ENCODE measurements around the gene SLC9A6.

SLC9A6 gene

GRCh38 chrX:135981010-135981409 lies 4.2 kb upstream of the SLC9A6 start:
- TF ChIP-seq REST (IDR thresholded peaks at IDR 0.05; ENCODE audit: insufficient read depth in 1 of 2, low read depth in 2 of 2, low read length in 2 of 2) (no peak), TAF1 (IDR thresholded peaks at IDR 0.05; ENCODE audit: borderline replicate concordance, insufficient read depth, low read length) (no peak), SIN3A (IDR thresholded peaks at IDR 0.05; ENCODE audit: borderline replicate concordance, insufficient read depth, low read length) (no peak), FOXP2 (optimal IDR thresholded peaks at IDR 0.05; ENCODE audit: borderline replicate concordance, extremely low read depth, extremely low read length, insufficient read depth) (no peak)

GRCh38 chrX:135981668-135982067 lies 3.6 kb upstream of the SLC9A6 start:
- TF ChIP-seq REST (IDR thresholded peaks at IDR 0.05; ENCODE audit: insufficient read depth in 1 of 2, low read depth in 2 of 2, low read length in 2 of 2) (no peak), POLR2AphosphoS5 (IDR thresholded peaks at IDR 0.05; ENCODE audit: low read depth, low read length) (no peak), SIN3A (IDR thresholded peaks at IDR 0.05; ENCODE audit: borderline replicate concordance, insufficient read depth, low read length) (no peak), TAF1 (IDR thresholded peaks at IDR 0.05; ENCODE audit: borderline replicate concordance, insufficient read depth, low read length) (no peak), FOXP2 (optimal IDR thresholded peaks at IDR 0.05; ENCODE audit: borderline replicate concordance, extremely low read depth, extremely low read length, insufficient read depth) (no peak)

- TF ChIP-seq REST (IDR thresholded peaks at IDR 0.05; ENCODE audit: insufficient read depth in 1 of 2, low read depth in 2 of 2, low read length in 2 of 2) (no peak), POLR2AphosphoS5 (IDR thresholded peaks at IDR 0.05; ENCODE audit: low read depth, low read length) (no peak), SIN3A (IDR thresholded peaks at IDR 0.05; ENCODE audit: borderline replicate concordance, insufficient read depth, low read length) (no peak), TAF1 (IDR thresholded peaks at IDR 0.05; ENCODE audit: borderline replicate concordance, insufficient read depth, low read length) (no peak), FOXP2 (optimal IDR thresholded peaks at IDR 0.05; ENCODE audit: borderline replicate concordance, extremely low read depth, extremely low read length, insufficient read depth) (no peak)
Observed at GRCh38 chrX:135982860-135983259, 2.4 kb upstream of the SLC9A6 start.

- TF ChIP-seq FOXP2 (optimal IDR thresholded peaks at IDR 0.05; ENCODE audit: borderline replicate concordance, extremely low read depth, extremely low read length, insufficient read depth): no peak
- TF ChIP-seq TAF1 (IDR thresholded peaks at IDR 0.05; ENCODE audit: borderline replicate concordance, insufficient read depth, low read length): no peak
- TF ChIP-seq POLR2AphosphoS5 (IDR thresholded peaks at IDR 0.05; ENCODE audit: low read depth, low read length): no peak
- no peak for TF ChIP-seq SIN3A (IDR thresholded peaks at IDR 0.05; ENCODE audit: borderline replicate concordance, insufficient read depth, low read length)
- TF ChIP-seq REST (IDR thresholded peaks at IDR 0.05; ENCODE audit: insufficient read depth in 1 of 2, low read depth in 2 of 2, low read length in 2 of 2): no peak
Observed at GRCh38 chrX:135984256-135984655, 979 bp upstream of the SLC9A6 start.

- TF ChIP-seq TAF1 (IDR thresholded peaks at IDR 0.05; ENCODE audit: borderline replicate concordance, insufficient read depth, low read length) (no peak), REST (IDR thresholded peaks at IDR 0.05; ENCODE audit: insufficient read depth in 1 of 2, low read depth in 2 of 2, low read length in 2 of 2) (no peak)
Observed at GRCh38 chrX:135984791-135985156, 461 bp upstream of the SLC9A6 start.

Data from PFSK-1 (cell line).